IMR-90 (cell line): ENCODE data around the gene NCF2. TPM values are rescaled to one million over a fixed set of nuclear protein-coding genes. Genes with fewer than 3 reads are reported as not detected.

Source experiments
- ATAC-seq: fragments of 200-7000 bp; cut with Tn5 transposase; 2 replicates; pipeline ENCODE4 v1.9.1; 2020; ENCODE audit warnings: low read depth, mild to moderate bottlenecking, moderate library complexity
- BruUV-seq: library from RNA; stranded (reverse); fragments of 400-500 nt; replicated peaks from 2 replicates; lab custom pipeline; 2021; lab: Mats Ljungman, UMichigan
- CTCF ChIA-PET: fragments of 300-600 bp; formaldehyde crosslinking; extraction: SDS; loops from one replicate; lab custom pipeline; 2021; ENCODE audit warnings: antibody characterized with exemption; lab: Yijun Ruan, JAX
- POLR2A ChIA-PET: fragments of 300-600 bp; sonication (Branson Sonifier 250); formaldehyde crosslinking; loops from one replicate; lab custom pipeline; 2022; ENCODE audit warnings: antibody characterized with exemption; ENCODE audit not compliant: unreplicated experiment; lab: Charles Lee
- DNase-seq: peaks from one replicate; pipeline ENCODE4 v3.0.0; 2013
- H2AFZ ChIP-seq: replicated peaks from 2 replicates; pipeline ENCODE3; 2013; ENCODE audit warnings: low read length, mild to moderate bottlenecking; ENCODE audit not compliant: poor library complexity
- H2AK5ac ChIP-seq: 2 replicates; pipeline ENCODE4 v1.6.1; 2013; ENCODE audit warnings: low read depth, low read length, inconsistent platforms
- H2AK9ac ChIP-seq: replicated peaks from 2 replicates; pipeline ENCODE3; 2013; ENCODE audit warnings: mild to moderate bottlenecking, low read depth, low read length, moderate library complexity; ENCODE audit not compliant: poor library complexity
- H2BK120ac ChIP-seq: 2 replicates; pipeline ENCODE4 v1.6.1; 2013; ENCODE audit warnings: low read depth, low read length, inconsistent platforms
- H2BK15ac ChIP-seq: 3 replicates; pipeline ENCODE4 v1.6.1; 2013; ENCODE audit warnings: low read depth, low read length, inconsistent platforms
- H2BK20ac ChIP-seq: 2 replicates; pipeline ENCODE4 v1.6.1; 2013; ENCODE audit warnings: low read depth, mild to moderate bottlenecking, inconsistent platforms, low read length, moderate library complexity
- H2BK5ac ChIP-seq: 2 replicates; pipeline ENCODE4 v1.6.1; 2013; ENCODE audit warnings: mild to moderate bottlenecking, low read depth, low read length, inconsistent platforms; ENCODE audit not compliant: poor library complexity, severe bottlenecking
- H3K14ac ChIP-seq: replicated peaks from 2 replicates; pipeline ENCODE4 v1.6.1; 2013; ENCODE audit warnings: low read depth, low read length, inconsistent platforms
- H3K18ac ChIP-seq: 2 replicates; pipeline ENCODE4 v1.6.1; 2013; ENCODE audit warnings: low read depth, low read length, control low read depth
- H3K23ac ChIP-seq: 2 replicates; pipeline ENCODE4 v1.6.1; 2013; ENCODE audit warnings: low read depth, low read length, inconsistent platforms
- H3K27ac ChIP-seq: 2 replicates; pipeline ENCODE4 v1.5.1; 2013; ENCODE audit warnings: mild to moderate bottlenecking, control low read depth, low read length; ENCODE audit not compliant: insufficient read depth
- H3K27me3 ChIP-seq: 2 replicates; pipeline ENCODE4 v1.6.1; 2013; ENCODE audit warnings: low read length; ENCODE audit not compliant: control insufficient read depth, insufficient read depth
- H3K36me3 ChIP-seq: 2 replicates; pipeline ENCODE4 v1.6.1; 2013; ENCODE audit warnings: low read length, mixed read lengths; ENCODE audit not compliant: control insufficient read depth, insufficient read depth
- H3K4ac ChIP-seq: 2 replicates; pipeline ENCODE4 v1.6.1; 2013; ENCODE audit warnings: low read depth, low read length, inconsistent platforms
- H3K4me1 ChIP-seq: 2 replicates; pipeline ENCODE4 v1.6.1; 2013; ENCODE audit warnings: low read length, mixed read lengths; ENCODE audit not compliant: control insufficient read depth, insufficient read depth
- H3K4me2 ChIP-seq: 2 replicates; pipeline ENCODE4 v1.6.1; 2013; ENCODE audit warnings: low read depth, mild to moderate bottlenecking, control low read depth, low read length, moderate library complexity
- H3K4me3 ChIP-seq: 2 replicates; pipeline ENCODE4 v1.5.1; 2013; ENCODE audit warnings: low read depth, mild to moderate bottlenecking, control low read depth, low read length, moderate library complexity; ENCODE audit not compliant: insufficient read depth
- H3K56ac ChIP-seq: 2 replicates; pipeline ENCODE4 v1.6.1; 2013; ENCODE audit warnings: low read length, inconsistent platforms; ENCODE audit not compliant: insufficient read depth; ENCODE audit errors: extremely low read depth
- H3K79me1 ChIP-seq, 2 experiments: 2 replicates each; pipeline ENCODE4 v1.6.1; 2013; ENCODE audit warnings: low read length in 2 of 2, inconsistent platforms in 1 of 2, low read depth in 1 of 2
- H3K9ac ChIP-seq: 2 replicates; pipeline ENCODE4 v1.6.1; 2013; ENCODE audit warnings: low read depth, low read length, control low read depth
- H3K9me1 ChIP-seq: 2 replicates; pipeline ENCODE4 v1.6.1; 2013; ENCODE audit warnings: low read length, inconsistent platforms; ENCODE audit not compliant: insufficient read depth
- H3K9me3 ChIP-seq: 2 replicates; pipeline ENCODE4 v1.6.1; 2013; ENCODE audit warnings: low read length; ENCODE audit not compliant: control insufficient read depth, insufficient read depth
- H4K20me1 ChIP-seq: 2 replicates; pipeline ENCODE4 v1.6.1; 2013; ENCODE audit warnings: low read length, inconsistent platforms; ENCODE audit not compliant: insufficient read depth
- H4K5ac ChIP-seq: 2 replicates; pipeline ENCODE4 v1.6.1; 2013; ENCODE audit warnings: mild to moderate bottlenecking, low read depth, low read length, control low read depth
- H4K8ac ChIP-seq, 2 experiments: 2 replicates each; pipeline ENCODE4 v1.6.1; 2013; ENCODE audit warnings: low read depth in 2 of 2, low read length in 2 of 2, control low read depth in 1 of 2, inconsistent platforms in 1 of 2
- H4K91ac ChIP-seq: 2 replicates; pipeline ENCODE4 v1.6.1; 2013; ENCODE audit warnings: low read depth, low read length, inconsistent platforms; ENCODE audit not compliant: insufficient read depth
- MAZ ChIP-seq: IDR thresholded peaks from 2 replicates; pipeline ENCODE4 v1.6.1; 2012; ENCODE audit warnings: low read depth, mild to moderate bottlenecking, low read length, improper control_type of control experiment, moderate library complexity, borderline replicate concordance
- WGBS, 2 experiments: methylation state at CpG; one replicate each; pipeline versions ENCODE4 v1.1.5 to v1.1.7; 2013; ENCODE audit warnings: missing lambda C conversion rate in 2 of 2; ENCODE audit not compliant: insufficient read length in 1 of 2; ENCODE audit errors: extremely low coverage in 2 of 2; 5-methylcytosine and 5-hydroxymethylcytosine counted together
- dilution Hi-C: fragments of 300-500 bp; cut with HindIII; formaldehyde crosslinking; loops from one replicate; pipeline ENCODE4 v1.14.3; 2018; ENCODE audit warnings: low sequenced_read_pairs; ENCODE audit not compliant: unreplicated experiment
- in situ Hi-C: fragments of 300-500 bp; cut with MboI; formaldehyde crosslinking; loops from 3 replicates; pipeline ENCODE4 v1.14.3; 2019; ENCODE audit warnings: low sequenced_read_pairs, inconsistent platforms, mixed read lengths
- intact Hi-C: fragments of 100-400 bp; cut with micrococcal nuclease; formaldehyde crosslinking; loops from 2 replicates; pipeline ENCODE4 v1.10.0; 2022
- polyA plus RNA-seq, 3 experiments: library from polyadenylated mRNA; depleted of rRNA; stranded (reverse); fragments of >200 nt; gene quantifications; 2 replicates each; pipeline ENCODE4 v1.2.3, GENCODE V29; 2012; ENCODE audit warnings: low replicate concordance in 1 of 3
- total RNA-seq: library from RNA; depleted of rRNA; stranded (reverse); fragments of >200 nt; gene quantifications from 2 replicates; pipeline ENCODE4 v1.2.3, GENCODE V29; 2012

The NCF2 gene
- total and polyA plus RNA-seq, 2 of the 4 experiments (the other 2 are of a cell fraction): 3.2 to 4.2 TPM

DNA sequence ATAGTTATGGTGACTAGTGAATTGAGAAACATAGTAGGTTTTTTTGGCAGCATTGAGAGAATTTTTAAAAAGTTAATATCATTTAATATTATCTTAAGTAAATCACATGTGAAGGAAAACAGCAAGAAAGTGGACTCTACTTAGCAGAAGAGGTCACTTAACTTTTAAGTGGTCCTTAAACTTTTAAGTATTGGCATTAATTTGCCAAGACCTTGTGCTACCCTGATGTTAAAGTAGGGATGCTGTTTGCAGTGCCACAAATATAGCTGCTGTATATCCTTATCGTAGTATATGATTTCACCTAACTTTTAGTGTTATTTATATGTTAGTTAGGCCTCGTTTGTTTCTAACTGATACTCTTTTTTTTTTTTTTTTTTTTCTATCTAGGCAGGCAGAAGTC is 77.8 kb downstream of the NCF2 start:
- no TSS peak for BruUV-seq
- CTCF ChIA-PET: interaction anchor here (0.6 to 0.7 kb wide), 2 partner anchors 408 to 1066 kb away, joined by 3 to 4 read pairs; no protein-coding TSS in a partner anchor
- dilution Hi-C loops: no loop called here

More for the DNA sequence above, 77.8 kb downstream of the NCF2 start:
- no peak overlapping the region for H2AK5ac ChIP-seq
- no CpG with 5 or more reads among the region's 2 CpGs for WGBS, 2 experiments
- H3K18ac ChIP-seq: no peak overlapping the region
- H3K9ac ChIP-seq: no peak overlapping the region
- H3K9me3 ChIP-seq: no peaks in the 10 kb centered on the region
- H3K4me3 ChIP-seq: no peak overlapping the region
- H2AFZ ChIP-seq: no peak overlapping the region
- H3K9me1 ChIP-seq: no peaks in the 10 kb centered on the region; the same call in 1 of the 2 replicates
- no peak overlapping the region for H4K5ac ChIP-seq
- H3K14ac ChIP-seq: no peak overlapping the region
- no peak overlapping the region for H3K4ac ChIP-seq
- no peak overlapping the region for H3K23ac ChIP-seq
- peaks cover 4% of the 10 kb centered on the region; the same call in 1 of the 2 replicates for H3K4me1 ChIP-seq
- H2BK120ac ChIP-seq: no peak overlapping the region
- no peaks in the 10 kb centered on the region for H3K36me3 ChIP-seq
- intact Hi-C loops: no loop called here
- no peaks in the 10 kb centered on the region for H3K27me3 ChIP-seq
- no peak overlapping the region for H2BK5ac ChIP-seq
- POLR2A ChIA-PET: no interaction called here
- H4K8ac ChIP-seq: no peak overlapping the region
- in situ Hi-C loops: no loop called here
- no peak overlapping the region for H3K56ac ChIP-seq
- H2BK15ac ChIP-seq: no peak overlapping the region
- no peak overlapping the region for H3K27ac ChIP-seq
- ATAC-seq (no peak), DNase-seq (no peak)
- peaks cover 22 to 38% of the 10 kb centered on the region in 2 experiments for H3K79me1 ChIP-seq
- H2AK9ac ChIP-seq: no peak overlapping the region
- no peak overlapping the region for H2BK20ac ChIP-seq
- TF ChIP-seq MAZ: no peak
- peaks cover 7% of the 10 kb centered on the region; the same call in 1 of the 2 replicates for H4K20me1 ChIP-seq
- H3K4me2 ChIP-seq: no peak overlapping the region
- H4K91ac ChIP-seq: no peak overlapping the region
